HepG2 (cell line): Measurements from ENCODE around the gene RITA1. TPM values are rescaled to one million over a fixed set of nuclear protein-coding genes. Genes with fewer than 3 reads are reported as not detected.

Experiments used
- AHR ChIP-seq: IDR thresholded peaks from 2 replicates; pipeline ENCODE4 v1.6.1; 2018; ENCODE audit warnings: missing genetic modification reagents, missing compliant biosample characterization
- ERF ChIP-seq: IDR thresholded peaks from 2 replicates; pipeline ENCODE4 v1.6.1; 2018; ENCODE audit warnings: missing biosample characterization, missing genetic modification reagents
- GATAD1 ChIP-seq: IDR thresholded peaks from 2 replicates; pipeline ENCODE4 v1.6.1; 2016; ENCODE audit warnings: missing genetic modification reagents, missing compliant biosample characterization
- GMEB1 ChIP-seq: sonication (generic); formaldehyde crosslinking; IDR thresholded peaks from 2 replicates; pipeline ENCODE4 v1.5.1; 2020; ENCODE audit warnings: missing genetic modification reagents, mild to moderate bottlenecking, borderline replicate concordance
- HNF4A ChIP-seq: sonication (generic); formaldehyde crosslinking; IDR thresholded peaks from 2 replicates; pipeline ENCODE4 v1.4.0; 2020; ENCODE audit warnings: missing genetic modification reagents
- KDM1A ChIP-seq: IDR thresholded peaks from 2 replicates; pipeline ENCODE4 v1.6.1; 2016; ENCODE audit warnings: missing compliant biosample characterization
- KLF6 ChIP-seq: IDR thresholded peaks from 2 replicates; pipeline ENCODE4 v1.8.0; 2016; ENCODE audit warnings: missing biosample characterization, missing genetic modification reagents
- LCORL ChIP-seq, 2 experiments: fragments of 450-650 bp in 1 of 2; sonication (generic) in 1 of 2; formaldehyde crosslinking in 1 of 2; IDR thresholded peaks; 2 replicates each; pipeline versions ENCODE4 v1.5.0 to v1.6.1; 2017 to 2020; ENCODE audit warnings: antibody characterized with exemption in 1 of 2, missing genetic modification reagents in 1 of 2
- PHF8 ChIP-seq: sonication (generic); formaldehyde crosslinking; IDR thresholded peaks from 2 replicates; pipeline ENCODE4 v1.5.0; 2020; ENCODE audit warnings: missing genetic modification reagents
- POLR2AphosphoS5 ChIP-seq: IDR thresholded peaks from 2 replicates; pipeline ENCODE4 v1.6.1; 2012; ENCODE audit warnings: low read depth, low read length
- RCOR2 ChIP-seq: IDR thresholded peaks from 2 replicates; pipeline ENCODE4 v1.6.1; 2016; ENCODE audit warnings: missing biosample characterization, missing genetic modification reagents
- SMAD9 ChIP-seq: sonication (generic); formaldehyde crosslinking; IDR thresholded peaks from 2 replicates; pipeline ENCODE4 v1.5.1; 2020; ENCODE audit warnings: mild to moderate bottlenecking, missing genetic modification reagents
- TARDBP ChIP-seq: sonication (generic); formaldehyde crosslinking; IDR thresholded peaks from 2 replicates; pipeline ENCODE4 v1.8.0; 2022; ENCODE audit warnings: mild to moderate bottlenecking, missing genetic modification reagents
- ZBTB33 ChIP-seq: sonication (generic); formaldehyde crosslinking; IDR thresholded peaks from 2 replicates; pipeline ENCODE4 v1.4.0; 2020; ENCODE audit warnings: missing genetic modification reagents
- ZKSCAN8 ChIP-seq: IDR thresholded peaks from 2 replicates; pipeline ENCODE4 v1.6.1; 2016; ENCODE audit warnings: borderline replicate concordance, missing genetic modification reagents, missing compliant biosample characterization
- ZNF121 ChIP-seq: sonication (generic); formaldehyde crosslinking; IDR thresholded peaks from 2 replicates; pipeline ENCODE4 v1.5.0; 2020; ENCODE audit warnings: mild to moderate bottlenecking, missing genetic modification reagents
- ZNF264 ChIP-seq: sonication (generic); formaldehyde crosslinking; IDR thresholded peaks from 2 replicates; pipeline ENCODE4 v1.4.0; 2020; ENCODE audit warnings: missing genetic modification reagents
- ZNF350 ChIP-seq: sonication (generic); formaldehyde crosslinking; IDR thresholded peaks from 2 replicates; pipeline ENCODE4 v1.4.0; 2020; ENCODE audit warnings: mild to moderate bottlenecking, low read depth, missing genetic modification reagents, borderline replicate concordance
- ZNF556 ChIP-seq: sonication (generic); formaldehyde crosslinking; IDR thresholded peaks from 2 replicates; pipeline ENCODE4 v1.4.0; 2020; ENCODE audit warnings: mild to moderate bottlenecking, missing genetic modification reagents, borderline replicate concordance
- ZNF564 ChIP-seq: sonication (generic); formaldehyde crosslinking; IDR thresholded peaks from 2 replicates; pipeline ENCODE4 v1.8.1; 2023; ENCODE audit warnings: mild to moderate bottlenecking, missing genetic modification reagents
- ZNF687 ChIP-seq: sonication (generic); formaldehyde crosslinking; IDR thresholded peaks from 2 replicates; pipeline ENCODE4 v1.5.1; 2020; ENCODE audit warnings: mild to moderate bottlenecking, missing genetic modification reagents, moderate library complexity
- ZNF775 ChIP-seq: sonication (generic); formaldehyde crosslinking; IDR thresholded peaks from 2 replicates; pipeline ENCODE4 v1.4.0; 2020; ENCODE audit warnings: missing genetic modification reagents, mild to moderate bottlenecking, moderate library complexity, borderline replicate concordance
- ZSCAN31 ChIP-seq: sonication (generic); formaldehyde crosslinking; IDR thresholded peaks from 2 replicates; pipeline ENCODE4 v1.5.0; 2020; ENCODE audit warnings: low read depth, mild to moderate bottlenecking, missing genetic modification reagents
- polyA plus RNA-seq, 8 experiments: library from polyadenylated mRNA; depleted of rRNA in 3 of 8; stranded (reverse) in 7 of 8; unstranded in 1 of 8; fragments of >200 nt; fragmentation: Illumina TruSeq in 4 of 8; extraction: Trizol in 4 of 8; gene quantifications; 2 replicates each; pipeline versions ENCODE4 v1.2.1 to v1.2.3, GENCODE V29; 2011 to 2016; ENCODE audit warnings: low read depth in 4 of 8, missing spikeins in 1 of 8, mixed read lengths in 1 of 8; ENCODE audit not compliant: insufficient read depth in 1 of 8
- total RNA-seq, 5 experiments: library from RNA; depleted of rRNA; stranded (reverse); fragments of >200 nt; fragmentation: Illumina TruSeq; extraction: Trizol; gene quantifications; 2 replicates each; pipeline ENCODE4 v1.2.3, GENCODE V29; 2016; ENCODE audit warnings: low read depth in 1 of 5

The RITA1 gene
- total and polyA plus RNA-seq, 2 of the 13 experiments (the other 11 are each of a cell fraction or from before 2014, with no cell fraction given), result 12.4 to 28.9 TPM

GRCh38 chr12:113185180-113186032, at the start of gene RITA1, which contains the start of gene DDX54 (continued):
- TF ChIP-seq PHF8 (CRISPR knock-in tag) (peak; percentile 99), ZNF687 (CRISPR knock-in tag) (peak; percentile 94), LCORL (IDR thresholded peaks at IDR 0.05) (no peak), LCORL (CRISPR knock-in tag; IDR thresholded peaks at IDR 0.05) (peak; percentile 44; the same call in 1 of the 2 replicates), ZNF564 (CRISPR knock-in tag) (peak; percentile 74), AHR (CRISPR knock-in tag) (no peak), ZNF775 (CRISPR knock-in tag) (peak; percentile 40; the same call in 1 of the 2 replicates), POLR2AphosphoS5 (peak; percentile 65), GATAD1 (CRISPR knock-in tag) (peak; percentile 69; the same call in 1 of the 2 replicates), KDM1A (CRISPR knock-in tag) (no peak), KLF6 (CRISPR knock-in tag) (no peak), ZNF556 (CRISPR knock-in tag) (peak; percentile 86; the same call in 1 of the 2 replicates), RCOR2 (CRISPR knock-in tag) (no peak; the same call in 1 of the 2 replicates), HNF4A (peak; percentile 51), SMAD9 (CRISPR knock-in tag) (no peak), ZNF121 (peak; percentile 47; the same call in 1 of the 2 replicates), TARDBP (CRISPR knock-in tag) (no peak), ZNF350 (CRISPR knock-in tag) (peak; percentile 94), ZBTB33 (CRISPR knock-in tag) (no peak), ERF (CRISPR knock-in tag) (peak; percentile 71; the same call in 1 of the 2 replicates), GMEB1 (CRISPR knock-in tag) (peak; percentile 90), ZSCAN31 (peak; percentile 65; the same call in 1 of the 2 replicates), ZKSCAN8 (CRISPR knock-in tag) (peak; percentile 71), ZNF264 (CRISPR knock-in tag) (no peak; the same call in none of the 2 replicates)
